Stimulated activated naive CD4-positive, alpha-beta T cell (primary cell): Measurements from ENCODE around the gene GRIN3A.
"Not testable (repeated sequence)": the region's sequence is repeated elsewhere in the genome, so short reads cannot be mapped to it uniquely, and the experiment has no call there.

Experiments used
- DNase-seq, 6 experiments: peaks; one replicate each; lab custom pipeline; 2025; lab: John Stamatoyannopoulos, UW

GRIN3A gene

GRCh38 chr9:101738566-101739183 lies at the start of gene GRIN3A:
Gene GRIN3A, minus strand, starts transcription at chr9:101738647. Its CDS starts 668 bp downstream, at chr9:101737979.
- DNase-seq = no peak

GRCh38 chr9:101787891-101788290 lies 49.4 kb upstream of the GRIN3A start:
- DNase-seq = no peak

GRCh38 chr9:101778332-101778731 lies 39.9 kb upstream of the GRIN3A start:
- DNase-seq = no peak

GRCh38 chr9:101764472-101764871 lies 26.0 kb upstream of the GRIN3A start:
- DNase-seq = no peak

- no peak for DNase-seq
These were observed 20.0 kb upstream of the GRIN3A start for GRCh38 chr9:101758304-101758930.

GRCh38 chr9:101753716-101754115 lies 15.3 kb upstream of the GRIN3A start:
- no peak for DNase-seq

- no peak for DNase-seq
These were observed 13.4 kb upstream of the GRIN3A start for GRCh38 chr9:101751895-101752294.

- DNase-seq = no peak
These were observed 864 bp upstream of the GRIN3A start for GRCh38 chr9:101739311-101739710.

GRCh38 chr9:101737705-101738565 lies 512 bp downstream of the GRIN3A start:
- no peak for DNase-seq

- DNase-seq = no peak
These were observed 1.2 kb downstream of the GRIN3A start for GRCh38 chr9:101737165-101737704.

GRCh38 chr9:101736717-101737116 lies 1.7 kb downstream of the GRIN3A start:
- DNase-seq = no peak

GRCh38 chr9:101731429-101731828 lies 7.0 kb downstream of the GRIN3A start:
- no peak for DNase-seq

- DNase-seq = peak in 1 of 6 experiments; percentile 20
These were observed 10.6 kb downstream of the GRIN3A start for GRCh38 chr9:101727612-101728524.

GRCh38 chr9:101724271-101724670 lies 14.2 kb downstream of the GRIN3A start:
- DNase-seq = not testable (repeated sequence)

- no peak for DNase-seq
These were observed 20.3 kb downstream of the GRIN3A start for GRCh38 chr9:101718192-101718591.

GRCh38 chr9:101716629-101717028 lies 21.8 kb downstream of the GRIN3A start:
- no peak for DNase-seq

- DNase-seq = peak in 2 of 6 experiments; percentile 1 to 8
These were observed 27.0 kb downstream of the GRIN3A start for GRCh38 chr9:101711330-101711941.

- no peak for DNase-seq
These were observed 29.6 kb downstream of the GRIN3A start for GRCh38 chr9:101708855-101709254.

GRCh38 chr9:101707721-101708120 lies 30.7 kb downstream of the GRIN3A start:
- DNase-seq = no peak

- DNase-seq = no peak
These were observed 31.4 kb downstream of the GRIN3A start for GRCh38 chr9:101706997-101707396.

GRCh38 chr9:101706261-101706798 lies 32.1 kb downstream of the GRIN3A start:
- no peak for DNase-seq
